GM10248 (cell line): Measurements from ENCODE around the gene MYO1F.
"Not testable (repeated sequence)": the region's sequence is repeated elsewhere in the genome, so short reads cannot be mapped to it uniquely, and the experiment has no call there.

ENCODE experiments used
- CTCF ChIA-PET: fragments of 300-600 bp; sonication (Branson Sonifier 250); formaldehyde crosslinking; extraction: SDS; loops from one replicate; lab custom pipeline; 2021; ENCODE audit warnings: antibody characterized with exemption; lab: Yijun Ruan, JAX
- POLR2A ChIA-PET: fragments of 350-650 bp; sonication (Branson Sonifier 250); formaldehyde crosslinking; extraction: SDS; loops from one replicate; lab custom pipeline; 2020; ENCODE audit warnings: antibody characterized with exemption; lab: Yijun Ruan, JAX
- DNase-seq: peaks from one replicate; pipeline ENCODE4 v3.0.0; 2012; ENCODE audit errors: extremely low spot score
- TF ChIP-seq, protein P1 (sequence below): IDR thresholded peaks from 2 replicates; pipeline ENCODE4 v1.5.1; 2012; ENCODE audit warnings: mild to moderate bottlenecking, low read depth; ENCODE audit errors: extremely low read depth, missing control alignments, control extremely low read depth

MYO1F gene

DNA sequence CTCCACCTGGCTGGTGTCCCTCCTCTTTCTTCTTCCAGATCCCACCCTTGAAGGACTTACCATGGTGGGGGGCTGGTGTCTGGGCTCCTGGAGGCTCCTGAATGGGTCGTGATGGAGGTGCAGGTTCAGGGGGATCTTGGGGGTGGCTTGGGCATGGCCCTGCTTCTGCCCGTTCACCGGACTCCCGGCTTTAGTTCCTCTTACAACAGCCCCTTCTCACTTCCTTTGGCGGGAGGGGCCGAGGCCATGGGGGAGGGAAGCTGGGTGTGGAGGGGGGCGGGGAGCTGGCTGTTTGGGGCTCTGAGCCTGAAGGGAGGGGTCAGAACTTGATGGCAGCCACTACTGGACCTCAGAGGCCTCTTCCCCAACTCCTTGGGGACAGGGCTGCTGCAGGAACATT lies at the start of gene MYO1F:
TSS of gene MYO1F (minus strand) at position 196 of the 400 bp plus-strand sequence. CDS start at position 63, 133 bp downstream.
- POLR2A ChIA-PET, result no interaction called here
- DNase-seq, result peak; percentile 72
- TF ChIP-seq, protein P1, sequence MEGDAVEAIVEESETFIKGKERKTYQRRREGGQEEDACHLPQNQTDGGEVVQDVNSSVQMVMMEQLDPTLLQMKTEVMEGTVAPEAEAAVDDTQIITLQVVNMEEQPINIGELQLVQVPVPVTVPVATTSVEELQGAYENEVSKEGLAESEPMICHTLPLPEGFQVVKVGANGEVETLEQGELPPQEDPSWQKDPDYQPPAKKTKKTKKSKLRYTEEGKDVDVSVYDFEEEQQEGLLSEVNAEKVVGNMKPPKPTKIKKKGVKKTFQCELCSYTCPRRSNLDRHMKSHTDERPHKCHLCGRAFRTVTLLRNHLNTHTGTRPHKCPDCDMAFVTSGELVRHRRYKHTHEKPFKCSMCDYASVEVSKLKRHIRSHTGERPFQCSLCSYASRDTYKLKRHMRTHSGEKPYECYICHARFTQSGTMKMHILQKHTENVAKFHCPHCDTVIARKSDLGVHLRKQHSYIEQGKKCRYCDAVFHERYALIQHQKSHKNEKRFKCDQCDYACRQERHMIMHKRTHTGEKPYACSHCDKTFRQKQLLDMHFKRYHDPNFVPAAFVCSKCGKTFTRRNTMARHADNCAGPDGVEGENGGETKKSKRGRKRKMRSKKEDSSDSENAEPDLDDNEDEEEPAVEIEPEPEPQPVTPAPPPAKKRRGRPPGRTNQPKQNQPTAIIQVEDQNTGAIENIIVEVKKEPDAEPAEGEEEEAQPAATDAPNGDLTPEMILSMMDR, result no peak
- CTCF ChIA-PET, result interaction anchor here (1.3 to 7.5 kb wide), 14 partner anchors 8 to 307 kb away, joined by 3 to 72 read pairs (median 30); partner anchors contain the start of gene MARCHF2

DNA sequence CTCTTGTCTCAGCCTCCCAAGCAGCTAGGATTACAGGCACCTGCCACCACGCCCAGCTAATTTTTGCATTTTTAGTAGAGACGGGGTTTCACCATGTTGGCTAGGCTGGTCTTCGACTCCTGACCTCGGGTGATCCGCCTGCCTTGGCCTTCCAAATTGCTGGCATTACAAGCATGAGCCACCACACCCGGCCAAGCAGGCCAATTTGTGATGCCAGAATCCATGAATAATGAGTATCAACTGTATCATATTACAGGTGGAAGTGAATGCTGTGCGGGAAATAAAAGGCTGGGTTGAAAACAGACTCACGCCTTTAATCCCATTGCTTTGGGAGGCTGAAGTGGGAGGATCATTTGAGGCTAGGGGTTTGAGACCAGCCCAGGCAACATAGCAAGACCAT lies 49.6 kb upstream of the MYO1F start:
- POLR2A ChIA-PET, result no interaction called here
- TF ChIP-seq, protein P1, result no peak
- no peak for DNase-seq
- CTCF ChIA-PET, result no interaction called here

DNA sequence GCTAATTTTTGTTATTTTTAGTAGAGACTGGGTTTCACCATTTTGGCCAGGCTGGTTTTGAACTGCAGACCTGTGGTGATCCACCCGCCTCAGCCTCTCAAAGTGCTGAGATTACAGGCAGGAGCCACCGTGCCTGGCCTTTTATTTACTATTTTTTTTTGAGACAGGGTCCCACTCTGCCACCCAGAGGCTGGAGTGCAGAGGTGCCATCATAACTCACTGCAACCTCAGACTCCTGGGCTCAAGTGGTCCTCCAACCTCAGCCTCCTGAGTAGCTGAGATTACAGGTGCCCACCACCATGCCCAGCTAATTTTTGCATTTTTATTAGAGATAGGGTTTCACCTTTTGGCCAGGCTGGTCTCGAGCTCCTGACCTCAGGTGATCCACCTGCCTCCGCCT lies 45.6 kb upstream of the MYO1F start:
- DNase-seq, POLR2A ChIA-PET: not testable (repeated sequence)
- CTCF ChIA-PET, result interaction anchor here (1.4 kb wide), 1 partner anchor 45 kb away, joined by 3 read pairs; the partner anchor contains the start of gene MYO1F

DNA sequence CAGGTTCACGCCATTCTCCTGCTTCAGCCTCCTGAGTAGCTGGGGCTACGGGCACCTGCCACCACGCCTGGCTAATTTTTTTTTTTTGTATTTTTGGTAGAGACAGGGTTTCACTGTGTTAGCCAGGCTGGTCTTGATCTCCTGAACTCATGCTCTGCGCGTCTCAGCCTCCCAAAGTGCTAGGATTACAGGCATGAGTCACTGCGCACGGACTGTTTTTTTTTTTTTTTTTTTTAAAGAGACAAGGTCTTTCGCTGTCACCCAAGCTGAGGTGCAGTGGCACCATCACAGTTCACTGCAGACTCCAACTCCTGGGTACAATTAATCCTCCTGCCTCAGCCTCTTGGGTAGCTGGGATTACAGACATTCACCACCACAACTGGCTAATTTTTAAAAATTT lies 41.5 kb upstream of the MYO1F start:
- TF ChIP-seq, protein P1, result no peak
- ChIA-PET POLR2A (no interaction called here), CTCF (interaction anchor here (1.6 kb wide), 1 partner anchor 75 kb away, joined by 5 read pairs; no protein-coding TSS in a partner anchor)
- no peak for DNase-seq

DNA sequence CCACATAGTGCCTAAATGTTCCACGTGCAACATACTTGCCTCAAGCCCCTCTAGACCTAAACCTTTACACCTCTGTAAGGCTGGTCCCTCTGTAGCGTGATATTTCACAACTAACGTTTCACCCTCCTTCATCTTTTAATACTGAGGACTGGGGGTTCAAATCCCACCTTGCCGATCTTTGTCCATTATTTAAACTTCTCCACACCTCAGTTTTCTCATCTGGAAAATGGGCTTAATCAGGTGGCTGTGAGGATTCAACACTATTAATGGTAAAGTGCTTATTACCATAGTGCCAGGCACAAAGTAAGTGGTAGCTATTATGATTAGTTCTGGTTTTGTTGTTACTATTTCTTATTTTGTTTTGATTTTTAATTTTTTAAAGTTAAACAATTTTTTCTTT lies 40.7 kb upstream of the MYO1F start:
- TF ChIP-seq, protein P1, result no peak
- CTCF ChIA-PET, result interaction anchor here (1.2 to 1.6 kb wide), 2 partner anchors 16 to 76 kb away, joined by 3 to 5 read pairs; no protein-coding TSS in a partner anchor
- POLR2A ChIA-PET, result no interaction called here
- no peak for DNase-seq

DNA sequence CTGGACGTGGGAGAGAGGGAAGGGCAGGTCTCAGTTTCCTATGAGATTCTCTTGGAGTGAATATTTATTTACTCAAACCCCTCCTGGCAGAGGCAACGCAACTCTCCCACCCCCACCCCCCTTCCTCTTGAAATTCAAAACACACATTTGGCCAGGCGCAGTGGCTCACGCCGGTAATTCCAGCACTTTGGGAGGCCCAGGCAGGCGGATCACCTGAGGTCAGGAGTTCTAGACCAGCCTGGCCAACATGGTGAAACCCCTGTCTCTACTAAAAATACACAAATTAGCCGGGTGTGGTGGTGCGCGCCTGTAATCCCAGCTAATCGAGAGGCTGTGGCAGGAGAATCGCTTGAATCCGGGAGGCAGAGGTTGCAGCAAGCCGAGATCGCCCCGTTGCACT lies 40.1 kb upstream of the MYO1F start:
- CTCF ChIA-PET, result interaction anchor here (1.2 to 2.3 kb wide), 4 partner anchors 16 to 75 kb away, joined by 3 to 6 read pairs (median 4); no protein-coding TSS in a partner anchor
- POLR2A ChIA-PET, result not testable (repeated sequence)

DNA sequence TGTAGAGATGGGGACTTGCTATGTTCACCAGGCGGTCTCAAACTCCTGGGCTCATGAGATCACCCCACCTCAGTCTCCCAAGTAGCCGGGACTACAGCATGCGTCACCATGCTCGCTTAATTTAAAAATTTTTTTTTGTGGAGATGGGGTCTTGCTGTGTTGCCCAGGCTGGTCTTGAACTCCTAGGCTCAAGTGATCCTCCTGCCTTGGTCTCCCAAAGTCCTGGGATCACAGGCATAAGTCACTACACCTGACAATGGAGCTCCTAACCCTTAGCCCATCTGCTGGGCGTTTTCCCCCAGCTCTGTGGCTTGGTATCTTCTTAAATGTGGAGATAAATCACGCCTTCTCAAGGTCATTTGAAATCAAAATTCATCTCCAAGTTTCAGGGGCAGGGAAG lies 39.6 kb upstream of the MYO1F start:
- POLR2A ChIA-PET, result no interaction called here
- TF ChIP-seq, protein P1, result no peak
- CTCF ChIA-PET, result interaction anchor here (1.4 to 2.3 kb wide), 3 partner anchors 25 to 76 kb away, joined by 3 to 6 read pairs (median 6); no protein-coding TSS in a partner anchor
- no peak for DNase-seq

More for the DNA sequence above, 40.1 kb upstream of the MYO1F start:
- not testable (repeated sequence) for DNase-seq
